ENCODE measurements around the gene ADM2.
"Not testable (repeated sequence)": the region's sequence is repeated elsewhere in the genome, so short reads cannot be mapped to it uniquely, and the experiment has no call there.

DNA sequence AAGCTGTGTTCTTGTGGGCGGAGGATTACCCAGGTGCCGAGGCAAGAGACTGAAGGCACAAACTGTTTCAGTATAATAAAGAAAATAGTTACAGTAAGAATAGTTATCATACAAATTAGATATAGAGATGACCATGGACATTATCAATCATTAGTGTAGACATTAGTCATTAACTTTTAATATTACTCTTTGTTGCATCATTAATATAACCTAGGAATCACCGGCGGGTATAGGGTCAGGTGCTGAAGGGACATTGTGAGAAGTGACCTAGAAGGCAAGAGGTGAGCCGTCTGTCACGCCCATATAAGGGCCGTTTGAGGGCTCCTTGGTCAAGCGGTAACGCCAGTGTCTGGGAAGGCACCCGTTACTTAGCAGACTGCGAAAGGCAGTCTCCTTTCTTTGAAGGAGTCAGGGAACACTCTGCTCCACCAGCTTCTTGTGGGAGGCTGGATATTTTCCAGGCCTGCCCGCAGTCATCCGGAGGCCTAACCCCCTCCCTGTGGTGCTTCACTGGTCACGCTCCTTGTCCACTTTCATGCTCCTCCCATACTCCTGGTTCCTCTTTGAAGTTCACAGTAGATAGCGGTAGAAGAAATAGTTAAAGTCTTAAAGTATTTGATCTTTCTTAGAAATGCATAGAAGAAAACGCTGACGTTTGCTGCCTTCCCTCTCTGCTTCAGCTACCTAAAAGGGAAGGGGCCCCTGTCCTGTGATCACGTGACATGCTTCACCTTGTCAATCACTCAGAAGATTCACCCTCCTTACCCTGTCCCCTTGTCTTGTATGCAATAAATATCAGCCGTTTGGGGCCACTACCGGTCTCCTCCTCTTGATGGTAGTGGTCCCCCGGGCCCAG is 52.7 kb downstream of the ADM2 start:
- TF ChIP-seq, protein P1, sequence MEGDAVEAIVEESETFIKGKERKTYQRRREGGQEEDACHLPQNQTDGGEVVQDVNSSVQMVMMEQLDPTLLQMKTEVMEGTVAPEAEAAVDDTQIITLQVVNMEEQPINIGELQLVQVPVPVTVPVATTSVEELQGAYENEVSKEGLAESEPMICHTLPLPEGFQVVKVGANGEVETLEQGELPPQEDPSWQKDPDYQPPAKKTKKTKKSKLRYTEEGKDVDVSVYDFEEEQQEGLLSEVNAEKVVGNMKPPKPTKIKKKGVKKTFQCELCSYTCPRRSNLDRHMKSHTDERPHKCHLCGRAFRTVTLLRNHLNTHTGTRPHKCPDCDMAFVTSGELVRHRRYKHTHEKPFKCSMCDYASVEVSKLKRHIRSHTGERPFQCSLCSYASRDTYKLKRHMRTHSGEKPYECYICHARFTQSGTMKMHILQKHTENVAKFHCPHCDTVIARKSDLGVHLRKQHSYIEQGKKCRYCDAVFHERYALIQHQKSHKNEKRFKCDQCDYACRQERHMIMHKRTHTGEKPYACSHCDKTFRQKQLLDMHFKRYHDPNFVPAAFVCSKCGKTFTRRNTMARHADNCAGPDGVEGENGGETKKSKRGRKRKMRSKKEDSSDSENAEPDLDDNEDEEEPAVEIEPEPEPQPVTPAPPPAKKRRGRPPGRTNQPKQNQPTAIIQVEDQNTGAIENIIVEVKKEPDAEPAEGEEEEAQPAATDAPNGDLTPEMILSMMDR (IDR thresholded peaks at IDR 0.05; ENCODE audit: low read depth, low read length): not testable (repeated sequence)
- not testable (repeated sequence) for TF ChIP-seq EZH2phosphoT487 (IDR thresholded peaks at IDR 0.05; ENCODE audit: low read depth)

All from OCI-LY3 (cell line).